WTC11 (cell line): ENCODE data around the gene CA11. TPM values are rescaled to one million over a fixed set of nuclear protein-coding genes. Genes with fewer than 3 reads are reported as not detected.

Experiments
- ATF1 ChIP-seq: sonication (generic); formaldehyde crosslinking; IDR thresholded peaks from 2 replicates; pipeline ENCODE4 v1.8.1; 2023; ENCODE audit warnings: mild to moderate bottlenecking, moderate library complexity, missing genetic modification reagents
- ATF6 ChIP-seq: sonication (generic); formaldehyde crosslinking; IDR thresholded peaks from 2 replicates; pipeline ENCODE4 v1.8.1; 2023; ENCODE audit warnings: mild to moderate bottlenecking, missing genetic modification reagents
- E2F4 ChIP-seq: sonication (generic); formaldehyde crosslinking; IDR thresholded peaks from 2 replicates; pipeline ENCODE4 v1.8.1; 2022; ENCODE audit warnings: low read depth, mild to moderate bottlenecking, moderate library complexity, missing genetic modification reagents, borderline replicate concordance
- ESRRA ChIP-seq: sonication (generic); formaldehyde crosslinking; IDR thresholded peaks from 2 replicates; pipeline ENCODE4 v1.8.1; 2022; ENCODE audit warnings: mild to moderate bottlenecking, missing genetic modification reagents, borderline replicate concordance
- FOXJ3 ChIP-seq: sonication (generic); formaldehyde crosslinking; IDR thresholded peaks from 2 replicates; pipeline ENCODE4 v1.9.0; 2021; ENCODE audit warnings: missing genetic modification reagents, mild to moderate bottlenecking, borderline replicate concordance
- FOXP1 ChIP-seq: sonication (generic); formaldehyde crosslinking; IDR thresholded peaks from 2 replicates; pipeline ENCODE4 v1.8.0; 2022; ENCODE audit warnings: missing genetic modification reagents, mild to moderate bottlenecking, moderate library complexity, borderline replicate concordance
- HMGXB4 ChIP-seq: sonication (generic); formaldehyde crosslinking; IDR thresholded peaks from 2 replicates; pipeline ENCODE4 v1.8.1; 2023; ENCODE audit warnings: mild to moderate bottlenecking, moderate library complexity, missing genetic modification reagents
- JUN ChIP-seq: sonication (generic); formaldehyde crosslinking; IDR thresholded peaks from 2 replicates; pipeline ENCODE4 v1.8.0; 2023; ENCODE audit warnings: mild to moderate bottlenecking, missing genetic modification reagents
- NFYB ChIP-seq: sonication (generic); formaldehyde crosslinking; conservative IDR thresholded peaks from 2 replicates; pipeline ENCODE4 v1.8.0; 2022; ENCODE audit warnings: low read depth, missing genetic modification reagents
- NR1H2 ChIP-seq: sonication (generic); formaldehyde crosslinking; IDR thresholded peaks from 2 replicates; pipeline ENCODE4 v1.9.0; 2021; ENCODE audit warnings: mild to moderate bottlenecking, moderate library complexity, missing genetic modification reagents
- NR2C2 ChIP-seq: sonication (generic); formaldehyde crosslinking; IDR thresholded peaks from 2 replicates; pipeline ENCODE4 v1.8.0; 2022; ENCODE audit warnings: mild to moderate bottlenecking, missing genetic modification reagents
- OVOL2 ChIP-seq: fragments of 250-450 bp; sonication (Bioruptor Pico); IDR thresholded peaks from 2 replicates; pipeline ENCODE4 v1.9.0; 2021; ENCODE audit warnings: mild to moderate bottlenecking, borderline replicate concordance
- PRRX2 ChIP-seq: fragments of 250-450 bp; sonication (Bioruptor Pico); IDR thresholded peaks from 2 replicates; pipeline ENCODE4 v1.8.0; 2021; ENCODE audit warnings: mild to moderate bottlenecking
- SOX15 ChIP-seq: fragments of 250-450 bp; sonication (Bioruptor Pico); IDR thresholded peaks from 2 replicates; pipeline ENCODE4 v1.9.0; 2021; ENCODE audit warnings: mild to moderate bottlenecking
- SP1 ChIP-seq: sonication (generic); formaldehyde crosslinking; conservative IDR thresholded peaks from 2 replicates; pipeline ENCODE4 v1.8.1; 2022; ENCODE audit warnings: missing genetic modification reagents
- TCF7 ChIP-seq: sonication (generic); formaldehyde crosslinking; IDR thresholded peaks from 2 replicates; pipeline ENCODE4 v1.8.0; 2022; ENCODE audit warnings: mild to moderate bottlenecking, low read depth, missing genetic modification reagents, moderate library complexity
- TEAD4 ChIP-seq: sonication (generic); formaldehyde crosslinking; IDR thresholded peaks from 2 replicates; pipeline ENCODE4 v1.8.0; 2022; ENCODE audit warnings: mild to moderate bottlenecking, missing genetic modification reagents
- TP53 ChIP-seq: sonication (generic); formaldehyde crosslinking; IDR thresholded peaks from 2 replicates; pipeline ENCODE4 v1.8.1; 2023; ENCODE audit warnings: mild to moderate bottlenecking, missing genetic modification reagents
- USF1 ChIP-seq: sonication (generic); formaldehyde crosslinking; IDR thresholded peaks from 2 replicates; pipeline ENCODE4 v1.8.0; 2022; ENCODE audit warnings: mild to moderate bottlenecking, missing genetic modification reagents
- ZBTB43 ChIP-seq: sonication (generic); formaldehyde crosslinking; IDR thresholded peaks from 2 replicates; pipeline ENCODE4 v1.8.1; 2023; ENCODE audit warnings: mild to moderate bottlenecking, missing genetic modification reagents
- ZNF232 ChIP-seq: sonication (generic); formaldehyde crosslinking; IDR thresholded peaks from 2 replicates; pipeline ENCODE4 v1.8.0; 2022; ENCODE audit warnings: mild to moderate bottlenecking, missing genetic modification reagents
- ZNF416 ChIP-seq: fragments of 250-450 bp; sonication (Bioruptor Pico); IDR thresholded peaks from 2 replicates; pipeline ENCODE4 v1.9.0; 2021; ENCODE audit warnings: mild to moderate bottlenecking, inconsistent platforms
- total RNA-seq: library from RNA; stranded (reverse); gene quantifications from 3 replicates; pipeline ENCODE4 v1.2.3, GENCODE V29; 2021
- TF ChIP-seq, protein P1 (sequence below): sonication (generic); formaldehyde crosslinking; IDR thresholded peaks from 2 replicates; pipeline ENCODE4 v1.8.0; 2023; ENCODE audit warnings: missing genetic modification reagents, mild to moderate bottlenecking, borderline replicate concordance
- TF ChIP-seq, protein P2 (sequence below): sonication (generic); formaldehyde crosslinking; IDR thresholded peaks from 2 replicates; pipeline ENCODE4 v1.8.1; 2023; ENCODE audit warnings: mild to moderate bottlenecking, missing genetic modification reagents, moderate library complexity
- TF ChIP-seq, protein P3 (sequence below): sonication (generic); formaldehyde crosslinking; IDR thresholded peaks from 2 replicates; pipeline ENCODE4 v1.8.1; 2022; ENCODE audit warnings: mild to moderate bottlenecking, moderate library complexity, missing genetic modification reagents

The CA11 gene
- total RNA-seq, 1 experiment from 2014 or later = 41.4 TPM

GRCh38 chr19:48637449-48637947, 8.5 kb downstream of the CA11 start (continued):
- TF ChIP-seq HMGXB4 (CRISPR knock-in tag) = 0 out of 2 replicates have a peak, but pooled peaks have one; percentile 11
- no peak for TF ChIP-seq ZNF416 (CRISPR knock-in tag)
- TF ChIP-seq JUN (CRISPR knock-in tag) = no peak
- TF ChIP-seq TEAD4 (CRISPR knock-in tag) = 0 out of 2 replicates have a peak, but pooled peaks have one; percentile 28
- peak; percentile 87 for TF ChIP-seq USF1 (CRISPR knock-in tag)
- TF ChIP-seq E2F4 (CRISPR knock-in tag) = no peak
- TF ChIP-seq NR1H2 = no peak
- TF ChIP-seq ZBTB43 (CRISPR knock-in tag) = peak; percentile 72
- TF ChIP-seq, protein P1, sequence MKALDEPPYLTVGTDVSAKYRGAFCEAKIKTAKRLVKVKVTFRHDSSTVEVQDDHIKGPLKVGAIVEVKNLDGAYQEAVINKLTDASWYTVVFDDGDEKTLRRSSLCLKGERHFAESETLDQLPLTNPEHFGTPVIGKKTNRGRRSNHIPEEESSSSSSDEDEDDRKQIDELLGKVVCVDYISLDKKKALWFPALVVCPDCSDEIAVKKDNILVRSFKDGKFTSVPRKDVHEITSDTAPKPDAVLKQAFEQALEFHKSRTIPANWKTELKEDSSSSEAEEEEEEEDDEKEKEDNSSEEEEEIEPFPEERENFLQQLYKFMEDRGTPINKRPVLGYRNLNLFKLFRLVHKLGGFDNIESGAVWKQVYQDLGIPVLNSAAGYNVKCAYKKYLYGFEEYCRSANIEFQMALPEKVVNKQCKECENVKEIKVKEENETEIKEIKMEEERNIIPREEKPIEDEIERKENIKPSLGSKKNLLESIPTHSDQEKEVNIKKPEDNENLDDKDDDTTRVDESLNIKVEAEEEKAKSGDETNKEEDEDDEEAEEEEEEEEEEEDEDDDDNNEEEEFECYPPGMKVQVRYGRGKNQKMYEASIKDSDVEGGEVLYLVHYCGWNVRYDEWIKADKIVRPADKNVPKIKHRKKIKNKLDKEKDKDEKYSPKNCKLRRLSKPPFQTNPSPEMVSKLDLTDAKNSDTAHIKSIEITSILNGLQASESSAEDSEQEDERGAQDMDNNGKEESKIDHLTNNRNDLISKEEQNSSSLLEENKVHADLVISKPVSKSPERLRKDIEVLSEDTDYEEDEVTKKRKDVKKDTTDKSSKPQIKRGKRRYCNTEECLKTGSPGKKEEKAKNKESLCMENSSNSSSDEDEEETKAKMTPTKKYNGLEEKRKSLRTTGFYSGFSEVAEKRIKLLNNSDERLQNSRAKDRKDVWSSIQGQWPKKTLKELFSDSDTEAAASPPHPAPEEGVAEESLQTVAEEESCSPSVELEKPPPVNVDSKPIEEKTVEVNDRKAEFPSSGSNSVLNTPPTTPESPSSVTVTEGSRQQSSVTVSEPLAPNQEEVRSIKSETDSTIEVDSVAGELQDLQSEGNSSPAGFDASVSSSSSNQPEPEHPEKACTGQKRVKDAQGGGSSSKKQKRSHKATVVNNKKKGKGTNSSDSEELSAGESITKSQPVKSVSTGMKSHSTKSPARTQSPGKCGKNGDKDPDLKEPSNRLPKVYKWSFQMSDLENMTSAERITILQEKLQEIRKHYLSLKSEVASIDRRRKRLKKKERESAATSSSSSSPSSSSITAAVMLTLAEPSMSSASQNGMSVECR (CRISPR knock-in tag) = peak; percentile 88; the same call in 1 of the 2 replicates
- TF ChIP-seq NR2C2 (CRISPR knock-in tag) = peak; percentile 61; the same call in 1 of the 2 replicates
- TF ChIP-seq TCF7 = peak; percentile 48; the same call in 1 of the 2 replicates
- peak; percentile 86; the same call in 1 of the 2 replicates for TF ChIP-seq ESRRA
- TF ChIP-seq SP1 (CRISPR knock-in tag) = peak; percentile 88
- TF ChIP-seq, protein P2, sequence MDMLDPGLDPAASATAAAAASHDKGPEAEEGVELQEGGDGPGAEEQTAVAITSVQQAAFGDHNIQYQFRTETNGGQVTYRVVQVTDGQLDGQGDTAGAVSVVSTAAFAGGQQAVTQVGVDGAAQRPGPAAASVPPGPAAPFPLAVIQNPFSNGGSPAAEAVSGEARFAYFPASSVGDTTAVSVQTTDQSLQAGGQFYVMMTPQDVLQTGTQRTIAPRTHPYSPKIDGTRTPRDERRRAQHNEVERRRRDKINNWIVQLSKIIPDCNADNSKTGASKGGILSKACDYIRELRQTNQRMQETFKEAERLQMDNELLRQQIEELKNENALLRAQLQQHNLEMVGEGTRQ = peak; percentile 83
- TF ChIP-seq FOXP1 (CRISPR knock-in tag) = peak; percentile 81
- TF ChIP-seq NFYB = peak; percentile 90
- TF ChIP-seq ATF6 (CRISPR knock-in tag) = no peak
- no peak for TF ChIP-seq SOX15 (CRISPR knock-in tag)
- no peak; the same call in none of the 2 replicates for TF ChIP-seq TP53
- TF ChIP-seq, protein P3, sequence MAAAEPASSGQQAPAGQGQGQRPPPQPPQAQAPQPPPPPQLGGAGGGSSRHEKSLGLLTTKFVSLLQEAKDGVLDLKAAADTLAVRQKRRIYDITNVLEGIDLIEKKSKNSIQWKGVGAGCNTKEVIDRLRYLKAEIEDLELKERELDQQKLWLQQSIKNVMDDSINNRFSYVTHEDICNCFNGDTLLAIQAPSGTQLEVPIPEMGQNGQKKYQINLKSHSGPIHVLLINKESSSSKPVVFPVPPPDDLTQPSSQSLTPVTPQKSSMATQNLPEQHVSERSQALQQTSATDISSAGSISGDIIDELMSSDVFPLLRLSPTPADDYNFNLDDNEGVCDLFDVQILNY (CRISPR knock-in tag) = peak; percentile 93
- TF ChIP-seq ATF1 (CRISPR knock-in tag) = no peak
- no peak for TF ChIP-seq OVOL2 (CRISPR knock-in tag)
- TF ChIP-seq ZNF232 (CRISPR knock-in tag) = peak; percentile 91
- no peak for TF ChIP-seq FOXJ3
- TF ChIP-seq PRRX2 (CRISPR knock-in tag) = no peak
